ENCODE measurements around the gene DBP.

Gene DBP

DNA sequence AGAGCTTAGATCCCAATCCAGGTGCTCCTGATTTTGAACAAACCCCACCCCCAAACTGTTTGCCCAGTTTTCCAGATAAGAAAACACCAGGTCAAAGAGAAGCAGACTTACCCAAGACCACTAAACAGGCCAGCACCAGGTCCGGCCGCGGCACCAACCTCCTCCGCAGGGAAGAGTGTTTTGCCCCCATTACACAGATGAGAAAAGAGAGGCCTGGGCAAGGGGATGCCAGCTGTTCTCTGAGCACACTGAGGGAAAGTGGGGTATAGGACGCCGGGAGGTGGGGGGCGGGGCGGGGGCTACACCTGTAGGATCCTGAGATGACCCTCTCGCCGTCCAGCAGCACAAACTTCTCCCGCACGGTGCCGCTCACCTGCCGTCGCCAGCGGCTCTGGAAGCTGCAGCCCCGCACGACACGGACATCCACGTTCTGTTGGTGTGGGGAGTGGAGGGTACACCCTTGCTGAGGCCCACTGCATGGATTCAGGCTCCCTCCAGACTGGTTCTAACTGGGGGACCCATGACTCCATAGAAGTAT lies 27.5 kb downstream of the DBP start:
- no peak for DNase-seq (ENCODE audit: low spot score)

DNA sequence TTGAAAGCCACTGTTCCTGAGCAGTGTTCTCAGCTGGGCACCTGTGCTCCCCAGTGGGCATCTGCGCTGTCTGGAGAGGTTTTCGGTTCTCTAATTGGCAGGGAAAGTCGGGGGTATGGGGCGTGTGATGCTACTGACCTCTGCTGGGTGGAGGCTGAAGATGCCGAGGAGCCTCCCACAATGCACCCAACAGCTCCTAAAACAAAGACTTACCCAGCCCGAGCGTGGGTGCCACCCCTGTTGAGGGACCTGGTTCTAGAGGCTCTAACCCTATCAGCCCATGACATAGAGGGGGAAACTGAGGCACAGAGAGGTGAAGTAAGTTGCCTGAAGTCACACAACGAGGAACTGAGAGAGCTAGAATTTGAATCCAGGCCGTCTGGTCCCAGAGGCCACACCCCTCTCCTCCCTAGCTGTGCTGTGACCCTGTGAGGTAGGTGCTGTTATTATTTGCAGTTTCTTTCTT lies 28.3 kb downstream of the DBP start:
- DNase-seq (ENCODE audit: low spot score) = peak; percentile 77

DNA sequence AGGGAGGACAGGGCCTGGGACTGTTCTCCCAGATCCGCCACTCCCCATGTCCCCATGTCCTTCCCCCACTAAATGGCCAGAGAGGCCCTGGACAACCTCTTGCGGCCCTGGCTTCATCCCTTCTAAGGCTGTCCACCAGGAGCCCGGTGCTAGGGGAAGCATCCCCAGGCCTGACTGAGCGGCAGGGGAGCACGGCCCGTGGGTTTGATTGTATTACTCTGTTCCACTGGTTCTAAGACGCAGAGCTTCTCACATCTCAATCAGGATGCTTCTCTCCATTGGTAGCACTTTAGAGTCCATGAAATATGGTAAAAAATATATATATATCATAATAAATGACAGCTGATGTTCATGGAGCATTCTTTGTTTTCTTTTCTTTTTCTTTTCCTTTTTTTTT lies 29.8 kb downstream of the DBP start:
- DNase-seq (ENCODE audit: low spot score) = no peak

DNA sequence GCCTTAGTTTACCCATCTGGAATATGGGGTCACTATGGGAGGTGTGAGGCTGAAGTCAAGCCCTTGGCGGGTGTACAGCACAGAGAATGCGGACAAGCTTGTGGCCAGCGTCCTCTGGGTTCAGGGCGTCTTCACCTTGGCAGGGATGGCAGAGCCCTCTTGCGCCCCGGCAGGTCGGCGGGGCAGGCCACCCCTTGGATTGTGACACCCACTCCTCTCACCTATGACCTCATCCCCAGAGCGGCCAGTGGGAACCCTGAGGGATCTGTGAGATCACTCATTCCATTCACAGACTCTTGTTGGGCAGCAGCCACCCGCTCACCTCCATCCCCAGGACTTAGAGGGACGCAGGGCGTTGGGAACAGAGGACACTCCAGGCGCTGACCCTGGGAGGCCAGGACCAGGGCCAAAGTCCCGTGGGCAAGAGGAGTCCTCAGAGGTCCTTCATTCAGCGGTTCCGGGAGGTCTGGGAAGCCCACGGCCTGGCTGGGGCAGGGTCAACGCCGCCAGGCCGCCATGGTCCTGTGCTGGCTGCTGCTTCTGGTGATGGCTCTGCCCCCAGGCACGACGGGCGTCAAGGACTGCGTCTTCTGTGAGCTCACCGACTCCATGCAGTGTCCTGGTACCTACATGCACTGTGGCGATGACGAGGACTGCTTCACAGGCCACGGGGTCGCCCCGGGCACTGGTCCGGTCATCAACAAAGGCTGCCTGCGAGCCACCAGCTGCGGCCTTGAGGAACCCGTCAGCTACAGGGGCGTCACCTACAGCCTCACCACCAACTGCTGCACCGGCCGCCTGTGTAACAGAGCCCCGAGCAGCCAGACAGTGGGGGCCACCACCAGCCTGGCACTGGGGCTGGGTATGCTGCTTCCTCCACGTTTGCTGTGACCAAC lies 30.5 kb downstream of the DBP start, which contains the start of gene SPACA4:
TSS of gene SPACA4 (plus strand) at position 280 of the 896 bp plus-strand sequence. CDS start at position 517, 237 bp downstream.
- no peak for DNase-seq (ENCODE audit: low spot score)

DNA sequence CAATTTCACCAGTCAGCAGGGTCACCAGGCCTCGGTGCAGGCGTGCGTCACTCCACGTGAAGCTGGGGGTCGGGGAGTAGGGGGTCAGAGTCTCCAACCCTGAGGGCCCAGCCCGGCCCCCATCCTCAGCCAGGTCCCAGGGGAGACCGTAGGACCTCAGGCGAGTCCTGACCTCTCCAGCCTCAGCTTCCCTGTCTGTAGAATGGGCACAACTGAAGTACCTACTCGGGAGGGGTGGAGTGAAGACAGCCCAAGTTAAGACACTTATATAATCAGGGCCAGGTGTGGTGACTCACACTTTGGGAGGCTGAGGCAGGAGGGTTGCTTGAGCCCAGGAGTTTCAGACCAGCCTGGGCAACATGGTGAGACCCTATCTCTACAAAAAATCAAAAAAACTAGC lies 33.3 kb downstream of the DBP start:
- no peak for DNase-seq (ENCODE audit: low spot score)

DNA sequence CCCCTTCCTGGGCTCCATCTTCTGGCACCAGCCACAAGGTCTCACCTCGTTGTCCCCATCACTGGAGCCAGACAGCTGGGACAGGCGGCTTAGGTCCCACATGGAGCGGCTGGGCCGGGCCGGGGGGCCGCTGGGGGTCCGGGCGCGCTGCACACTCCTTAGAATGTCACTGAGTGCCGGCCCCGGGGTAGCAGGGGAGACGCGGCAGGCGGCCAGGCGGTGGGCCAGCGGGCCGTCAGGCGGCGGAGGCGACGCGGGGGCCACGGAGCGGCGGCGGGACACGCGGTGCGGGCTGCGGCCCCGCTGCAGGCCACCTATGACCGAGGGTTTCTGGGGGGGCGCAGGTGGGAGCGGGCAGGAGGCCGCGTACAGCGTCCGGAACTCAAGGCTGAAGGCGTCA lies 33.7 kb downstream of the DBP start:
- no peak for DNase-seq (ENCODE audit: low spot score)

DNA sequence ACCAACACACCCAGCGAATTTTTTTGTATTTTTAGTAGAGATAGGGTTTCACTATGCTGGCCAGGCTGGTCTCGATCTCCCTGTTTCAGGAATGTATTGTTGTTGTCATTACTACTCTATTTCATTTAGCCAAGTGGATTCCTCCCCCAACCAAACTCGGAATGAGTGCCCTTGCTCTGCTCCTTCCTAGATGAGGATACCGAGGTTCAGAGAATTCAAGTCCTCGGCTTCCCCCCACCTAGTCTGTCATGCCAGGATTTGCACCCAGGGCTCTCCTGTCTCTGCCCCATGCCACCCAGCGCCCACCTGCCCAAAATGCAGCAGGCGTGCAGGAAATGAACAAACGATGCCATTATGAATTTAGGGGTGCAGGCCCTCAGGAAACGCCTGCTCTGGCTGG lies 34.2 kb downstream of the DBP start:
- no peak for DNase-seq (ENCODE audit: low spot score)

DNA sequence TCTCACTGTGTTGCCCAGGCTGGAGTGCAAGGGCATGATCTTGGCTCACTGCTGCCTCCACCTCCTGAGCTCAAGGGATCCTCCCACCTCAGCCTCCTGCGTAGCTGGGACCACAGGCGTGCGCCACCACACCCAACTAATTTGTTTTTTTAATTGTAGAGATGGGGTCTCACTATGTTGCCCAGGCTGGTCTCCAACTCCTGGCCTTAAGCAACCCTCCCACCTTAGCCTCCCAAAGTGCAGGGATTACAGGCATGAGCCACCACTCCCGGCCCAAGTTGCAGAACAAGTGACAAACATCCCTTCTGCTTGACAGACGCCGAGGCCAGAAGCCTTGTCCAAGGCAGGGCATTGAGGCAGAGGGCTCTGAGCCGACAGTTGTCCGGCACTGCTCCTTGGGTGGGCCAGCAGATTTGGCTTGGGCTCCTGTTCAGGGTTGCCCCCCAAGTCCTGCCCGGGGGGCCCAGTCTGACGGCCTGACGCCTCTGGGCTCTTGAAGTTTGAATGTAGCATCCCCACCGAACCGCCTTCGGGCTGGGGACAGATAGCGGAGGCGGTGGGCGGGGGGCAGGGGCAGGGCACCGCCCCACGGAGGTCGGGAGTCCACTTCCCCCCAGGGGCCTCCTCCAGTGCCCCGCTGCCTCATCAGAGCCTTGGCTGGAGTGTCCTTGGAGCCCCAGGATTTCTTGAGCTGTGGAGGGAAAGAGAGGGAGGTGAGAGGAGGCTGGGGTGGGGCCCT lies 36.3 kb downstream of the DBP start:
- no peak for DNase-seq (ENCODE audit: low spot score)

DNA sequence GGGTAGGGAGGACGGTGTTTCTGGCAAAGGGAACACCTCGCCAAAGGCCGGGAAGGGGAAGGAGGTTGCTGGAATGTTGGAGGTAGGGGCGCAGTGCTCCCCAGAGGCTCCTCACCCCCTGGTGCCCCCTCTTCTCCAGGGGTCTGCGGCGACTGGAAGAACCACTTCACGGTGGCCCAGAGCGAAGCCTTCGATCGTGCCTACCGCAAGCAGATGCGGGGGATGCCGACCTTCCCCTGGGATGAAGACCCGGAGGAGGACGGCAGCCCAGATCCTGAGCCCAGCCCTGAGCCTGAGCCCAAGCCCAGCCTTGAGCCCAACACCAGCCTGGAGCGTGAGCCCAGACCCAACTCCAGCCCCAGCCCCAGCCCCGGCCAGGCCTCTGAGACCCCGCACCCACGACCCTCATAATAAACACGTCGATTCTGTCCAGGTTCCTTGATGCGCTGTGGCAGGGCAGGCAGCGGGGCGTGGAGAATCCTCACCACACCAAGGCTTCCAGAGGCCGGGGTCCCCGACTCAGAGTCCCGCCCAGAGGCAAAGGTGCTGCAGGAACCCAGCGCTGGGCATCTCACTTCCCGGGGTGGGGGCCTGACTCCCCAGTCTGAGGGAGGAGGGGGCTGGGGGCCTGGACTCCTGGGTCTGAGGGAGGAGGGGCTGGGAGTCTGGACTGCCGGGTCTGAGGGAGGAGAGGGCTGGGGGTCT lies 38.0 kb downstream of the DBP start:
- DNase-seq (ENCODE audit: low spot score) = no peak

DNA sequence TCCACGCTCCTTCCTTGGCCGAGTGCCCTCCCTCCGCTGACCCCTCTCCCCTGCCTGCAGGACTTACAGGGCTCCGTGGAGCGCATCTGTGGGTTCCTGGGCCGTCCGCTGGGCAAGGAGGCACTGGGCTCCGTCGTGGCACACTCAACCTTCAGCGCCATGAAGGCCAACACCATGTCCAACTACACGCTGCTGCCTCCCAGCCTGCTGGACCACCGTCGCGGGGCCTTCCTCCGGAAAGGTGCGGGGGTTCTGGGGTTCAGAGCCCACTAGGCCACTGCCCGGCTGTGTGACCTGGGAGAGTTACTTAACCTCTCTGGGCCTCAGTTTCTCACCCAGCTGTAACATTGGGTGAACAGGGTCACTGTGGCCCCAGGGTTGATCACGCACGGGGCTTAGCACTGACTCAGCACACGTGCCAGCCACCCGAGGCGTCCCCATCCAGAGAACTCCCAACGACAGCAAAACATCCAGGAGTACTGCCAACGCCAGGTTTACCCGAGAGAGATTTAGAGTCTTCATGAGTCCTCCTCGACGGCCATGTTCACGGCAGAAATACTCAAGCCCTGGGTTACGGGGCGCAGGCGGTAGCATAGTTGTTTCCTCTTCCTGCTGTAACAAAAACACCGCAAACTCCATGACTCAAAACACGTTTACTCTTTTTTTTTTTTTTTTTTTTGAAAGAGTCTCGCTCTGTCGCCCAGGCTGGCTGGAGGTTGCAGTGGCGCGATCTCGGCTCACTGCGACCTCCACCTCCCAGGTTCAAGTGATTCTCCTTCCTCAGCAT lies 40.3 kb downstream of the DBP start:
- DNase-seq (ENCODE audit: low spot score) = no peak

DNA sequence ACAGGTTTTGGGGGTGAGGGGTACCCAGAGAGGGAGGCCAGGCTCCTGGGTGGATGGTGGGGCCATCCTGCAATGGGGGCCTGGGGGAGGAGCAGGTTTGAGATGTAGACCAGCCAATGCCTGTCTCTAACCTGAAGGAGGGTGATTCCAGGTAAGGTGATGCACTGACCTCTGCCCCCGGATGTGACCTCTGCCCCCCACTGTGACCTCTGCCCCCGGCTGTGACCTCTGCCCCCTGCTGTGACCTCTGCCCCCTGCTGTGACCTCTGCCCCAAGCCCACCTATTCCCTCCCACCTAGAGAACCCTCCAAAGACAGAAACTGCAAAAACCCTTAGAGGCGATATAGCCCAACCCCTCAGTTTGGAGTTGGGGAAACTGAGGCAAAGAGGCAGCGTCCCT lies 40.9 kb downstream of the DBP start:
- no peak for DNase-seq (ENCODE audit: low spot score)

DNA sequence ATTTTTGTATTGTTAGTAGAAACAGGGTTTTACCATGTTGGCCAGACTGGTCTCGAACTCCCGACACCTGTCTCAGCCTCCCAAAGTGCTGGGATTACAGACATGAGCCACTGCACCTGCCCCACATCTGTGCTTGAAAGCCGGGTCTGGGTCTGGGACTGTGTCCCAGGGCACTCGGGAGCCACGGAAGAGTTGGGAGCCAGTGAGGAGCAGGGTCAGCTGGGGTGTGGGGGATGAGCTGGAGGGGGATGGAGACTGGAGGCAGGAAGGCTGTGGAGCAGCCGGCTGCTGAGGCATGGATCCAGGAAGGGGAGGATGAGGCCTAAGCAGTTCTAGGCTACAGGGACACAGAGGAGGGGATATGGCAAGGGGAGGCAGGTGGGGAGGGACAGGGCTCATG lies 41.3 kb downstream of the DBP start:
- no peak for DNase-seq (ENCODE audit: low spot score)

DNA sequence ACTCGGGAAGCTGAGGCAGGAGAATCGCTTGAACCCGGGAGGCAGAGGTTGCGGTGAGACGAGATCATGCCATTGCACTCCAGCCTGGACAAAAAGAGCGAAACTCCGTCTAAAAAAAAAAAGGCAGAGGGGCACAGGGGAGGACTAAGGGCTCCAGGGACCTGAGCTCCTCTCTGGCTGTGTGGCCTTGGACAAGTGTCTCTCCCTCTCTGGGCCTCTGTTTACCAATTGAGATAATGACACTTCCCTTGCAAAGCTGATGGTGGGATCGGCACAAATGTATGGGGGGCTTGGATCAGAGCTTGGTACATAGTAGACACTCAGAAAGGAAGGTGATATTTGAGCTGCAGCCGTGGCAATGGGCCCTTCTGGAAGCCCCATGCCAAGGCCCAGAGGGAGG lies 42.0 kb downstream of the DBP start:
- DNase-seq (ENCODE audit: low spot score) = no peak

DNA sequence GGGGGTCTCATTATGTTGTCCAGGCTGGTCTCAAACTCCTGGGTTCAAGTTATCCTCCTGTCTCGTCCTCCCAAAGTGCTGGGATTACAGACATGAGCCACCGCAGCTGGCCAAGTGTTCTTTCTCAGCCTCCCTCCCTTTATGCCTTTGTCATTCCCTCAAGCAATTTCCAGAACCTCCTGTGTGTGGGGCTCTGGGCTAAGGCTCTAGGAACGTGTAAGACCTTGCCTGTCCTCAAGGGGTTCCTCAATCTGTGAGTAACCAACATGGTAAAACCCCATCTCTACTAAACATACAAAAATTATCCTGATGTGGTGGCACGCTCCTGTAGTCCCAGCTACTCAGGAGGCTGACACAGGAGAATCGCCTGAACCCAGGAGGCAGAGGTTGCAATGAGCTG lies 46.2 kb downstream of the DBP start:
- peak; percentile 67 for DNase-seq (ENCODE audit: low spot score)

DNA sequence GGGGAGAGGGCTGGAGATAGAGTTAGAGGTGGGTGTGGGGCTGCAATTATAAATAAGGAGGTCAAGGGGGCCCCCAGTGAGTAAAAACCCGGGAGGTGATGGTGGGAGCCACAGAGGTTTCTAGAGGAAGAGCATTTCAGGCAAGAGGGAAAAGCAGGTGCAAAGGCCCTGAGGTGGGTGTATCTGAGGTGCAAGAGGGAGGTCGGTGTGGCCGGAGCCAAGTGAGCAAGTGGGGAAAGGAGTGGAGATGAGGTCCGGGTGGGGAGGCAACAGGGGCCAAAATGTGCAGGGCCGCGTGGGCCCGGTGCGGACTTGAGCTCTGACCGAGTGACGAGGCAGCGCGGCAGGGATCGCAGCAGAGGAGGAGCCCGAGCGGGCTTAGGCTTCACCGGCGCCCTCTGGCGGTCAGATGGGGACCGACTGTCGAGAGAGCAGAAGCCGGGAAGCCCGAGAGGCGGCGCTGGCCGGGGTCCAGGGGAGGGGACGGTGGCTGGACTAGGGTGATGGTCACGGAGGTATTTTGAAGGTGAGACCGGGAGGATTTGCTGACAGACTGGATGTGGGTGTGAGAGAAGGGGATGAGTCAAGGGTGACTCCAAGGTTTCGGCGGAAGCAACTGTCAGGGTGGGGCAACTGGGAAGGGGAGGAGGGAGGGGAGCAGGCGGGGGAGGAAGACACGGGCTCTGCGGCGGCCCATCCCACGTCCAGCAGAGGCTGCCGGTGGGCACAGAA lies 48.3 kb downstream of the DBP start:
- peak; percentile 93 for DNase-seq (ENCODE audit: low spot score)

DNA sequence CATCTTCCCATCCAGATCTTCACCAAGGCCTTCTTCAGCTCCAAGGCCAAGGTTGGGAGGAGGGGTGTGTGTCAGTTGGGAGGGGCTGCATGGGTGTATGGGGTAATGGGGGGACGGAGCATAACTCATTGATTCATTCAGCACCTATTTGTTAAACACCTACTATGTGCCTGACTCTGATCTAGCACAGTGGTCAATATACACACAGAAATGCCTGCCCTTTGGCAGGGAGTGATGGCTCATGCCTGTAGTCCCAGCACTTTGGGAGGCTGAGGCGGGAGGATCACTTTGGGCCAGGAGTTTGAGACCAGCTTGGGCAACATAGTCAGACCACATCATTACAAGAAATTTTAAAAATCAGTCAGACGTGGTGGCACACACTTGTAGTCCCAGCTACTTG lies 49.8 kb downstream of the DBP start:
- no peak for DNase-seq (ENCODE audit: low spot score)

DNA sequence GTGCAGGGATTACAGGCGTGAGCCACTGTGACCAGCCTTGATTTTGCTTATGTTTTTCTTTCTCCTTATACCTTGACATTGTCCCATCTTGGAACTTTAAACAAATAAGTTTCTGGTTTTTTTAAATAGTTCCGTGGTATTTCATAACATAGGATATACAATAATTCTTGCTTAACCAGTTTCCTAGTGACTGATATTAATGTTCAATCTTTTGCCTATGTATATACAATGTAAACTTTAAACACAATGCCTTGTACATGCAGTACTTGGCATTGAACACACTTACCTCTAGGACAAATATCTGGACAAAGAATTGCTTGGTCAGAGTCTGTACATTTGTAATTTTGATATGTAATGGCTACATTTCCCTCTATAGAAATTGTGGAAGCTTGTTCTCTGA lies 55.0 kb downstream of the DBP start:
- no peak for DNase-seq (ENCODE audit: low spot score)

All from RKO (cell line).